ENCODE measurements around the gene DEFB110. TPM values are rescaled to one million over a fixed set of nuclear protein-coding genes. Genes with fewer than 3 reads are reported as not detected.

DEFB110 gene
- total RNA-seq (ENCODE audit: insufficient read depth, low replicate concordance) = not detected

GRCh38 chr6:50021894-50022293 is at the start of gene DEFB110:
Gene DEFB110, minus strand, starts transcription at chr6:50021994. Its CDS starts 59 bp downstream, at chr6:50021935.
- no peak for DNase-seq (ENCODE audit: low spot score)

DNA sequence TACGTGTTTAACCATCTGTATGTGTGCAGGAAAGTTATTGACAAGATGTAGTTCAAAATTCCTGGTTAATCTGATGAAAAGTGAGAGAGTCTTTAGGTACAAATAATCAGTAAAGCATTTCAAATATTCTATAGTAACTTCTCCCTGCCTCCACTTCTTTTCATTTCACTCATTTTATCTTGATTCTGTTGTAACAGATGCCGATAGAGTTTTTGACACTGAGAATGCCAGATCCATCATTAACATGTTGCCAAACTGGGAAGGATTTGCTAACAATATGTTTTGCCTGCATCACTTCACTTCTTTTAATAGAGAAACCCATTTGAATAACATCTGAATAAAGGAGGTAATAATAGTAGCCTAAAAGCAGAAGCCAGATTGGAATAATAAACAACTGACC is 48.3 kb upstream of the DEFB110 start:
- no peak for DNase-seq (ENCODE audit: low spot score)

- DNase-seq (ENCODE audit: low spot score) = no peak
Observed at GRCh38 chr6:50062051-50062450, 40.3 kb upstream of the DEFB110 start.

DNA sequence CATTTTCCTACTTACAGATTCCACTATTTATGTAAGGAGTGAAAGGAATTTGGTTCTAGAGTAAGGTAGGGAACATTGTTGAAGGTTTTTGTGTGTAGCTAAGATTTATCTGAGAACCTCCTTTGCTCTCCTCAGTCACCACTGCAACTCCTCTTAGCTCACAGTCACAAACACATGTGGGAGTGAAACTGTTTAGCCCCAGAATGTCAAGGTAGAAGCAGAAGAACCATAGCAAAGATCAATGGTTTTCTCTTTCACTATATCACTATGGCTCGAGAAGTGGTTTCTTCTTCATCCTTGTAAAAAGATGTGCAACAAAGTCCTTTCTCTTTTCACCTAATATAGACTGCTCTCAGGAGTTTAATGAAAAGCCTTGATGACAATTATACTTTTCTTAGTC is 34.4 kb upstream of the DEFB110 start:
- DNase-seq (ENCODE audit: low spot score) = no peak

DNA sequence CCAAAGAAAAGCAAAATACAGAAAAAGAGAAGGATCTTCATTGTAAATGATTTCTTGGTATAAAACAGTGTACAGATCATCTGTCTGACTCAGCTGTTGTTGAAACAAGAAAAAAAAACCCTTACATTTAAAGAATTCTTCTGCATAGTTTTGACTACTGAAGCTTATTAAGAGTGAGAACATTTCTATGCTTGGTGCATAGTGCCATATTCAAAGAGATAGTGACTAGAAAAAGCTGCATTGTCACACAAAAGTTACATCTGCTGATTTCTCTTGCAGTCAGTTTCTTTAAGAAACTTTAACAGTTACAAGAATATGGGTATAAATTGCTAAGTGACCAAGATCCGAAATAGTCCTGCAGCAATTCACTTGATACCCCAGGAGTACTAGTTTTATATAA is 28.0 kb upstream of the DEFB110 start, which contains the start of gene DEFB112:
Gene DEFB112 (minus strand): TSS at position 101 of the 400 bp plus-strand sequence. CDS start 60 bp downstream, at position 41.
- DNase-seq (ENCODE audit: low spot score) = no peak

DNA sequence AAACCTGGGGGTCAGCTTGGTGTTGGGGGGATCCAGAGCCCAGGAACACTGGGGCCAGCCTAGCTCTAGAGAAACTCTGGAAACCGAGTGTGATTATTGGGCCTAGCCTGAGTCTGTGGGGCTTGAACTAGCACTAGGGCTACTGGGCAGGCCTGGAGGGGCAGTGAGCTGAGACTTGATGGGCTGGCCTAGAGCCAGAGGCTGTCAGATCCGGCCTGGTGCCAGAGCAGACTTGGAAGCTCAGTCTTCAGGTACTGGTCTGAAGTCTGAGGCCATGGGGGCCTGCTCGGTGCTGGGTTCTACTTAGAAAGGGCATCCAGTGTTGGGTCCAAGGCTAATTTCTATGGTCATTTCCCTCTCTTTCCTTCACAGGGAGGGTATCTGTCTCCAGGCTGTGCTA is 25.2 kb upstream of the DEFB110 start:
- no peak for DNase-seq (ENCODE audit: low spot score)

DNA sequence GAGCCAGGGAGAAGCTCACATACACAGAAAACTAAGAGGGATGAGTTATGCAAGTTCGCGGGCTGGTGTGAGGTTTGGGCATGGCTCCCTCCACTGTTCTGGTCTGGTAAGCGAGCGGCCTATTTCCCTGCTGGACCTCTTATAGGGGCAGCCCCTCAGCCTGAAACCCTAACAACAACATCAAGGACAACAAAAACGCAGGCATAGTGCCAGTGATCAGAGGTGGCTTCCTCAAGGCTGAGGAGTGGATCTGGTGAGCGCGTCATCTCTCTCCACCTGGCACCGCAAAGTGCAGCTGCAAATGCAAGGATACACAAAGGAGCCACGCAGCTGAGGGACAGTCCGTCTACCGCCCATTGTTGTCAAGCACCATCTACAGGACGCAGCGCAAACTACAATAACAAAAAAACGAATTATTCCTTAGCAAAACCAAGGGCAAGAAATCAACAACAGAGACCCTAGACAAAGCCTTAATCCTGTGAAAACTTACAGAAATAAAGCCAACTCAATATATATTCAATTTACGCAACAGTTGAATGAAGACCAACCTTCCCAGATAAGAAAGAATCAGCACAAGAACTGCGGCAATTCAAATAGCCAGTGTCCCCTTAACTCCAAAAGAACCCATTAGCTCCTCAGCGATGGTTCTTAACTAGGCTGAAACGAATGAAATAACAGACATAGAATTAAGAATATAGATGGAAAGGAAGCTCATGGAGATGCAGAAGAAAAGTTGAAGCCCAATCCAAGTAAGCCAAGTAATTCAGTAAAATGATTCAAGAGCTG is 9.2 kb upstream of the DEFB110 start:
- DNase-seq (ENCODE audit: low spot score) = no peak

GRCh38 chr6:50030350-50030749 is 8.6 kb upstream of the DEFB110 start:
- DNase-seq (ENCODE audit: low spot score) = no peak

DNA sequence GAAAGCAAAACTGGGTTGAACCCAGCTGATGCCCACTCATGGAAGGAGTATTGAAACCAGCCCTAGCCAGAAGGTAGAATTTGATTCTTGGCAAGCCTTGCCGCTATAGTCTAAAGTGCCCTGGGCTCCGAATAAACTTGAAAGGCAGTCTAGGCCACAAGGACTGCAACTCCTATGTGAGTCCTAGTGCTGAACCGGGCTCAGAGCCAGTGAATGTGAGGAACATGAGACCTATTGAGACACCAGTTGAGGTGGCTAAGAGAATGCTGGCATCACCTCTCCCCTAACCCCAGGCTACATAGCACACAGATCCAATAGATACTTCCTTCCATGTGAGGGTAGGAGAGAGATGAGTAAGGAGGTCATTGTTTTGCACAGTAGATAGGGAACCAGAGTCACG is 3.5 kb upstream of the DEFB110 start:
- DNase-seq (ENCODE audit: low spot score) = no peak

DNA sequence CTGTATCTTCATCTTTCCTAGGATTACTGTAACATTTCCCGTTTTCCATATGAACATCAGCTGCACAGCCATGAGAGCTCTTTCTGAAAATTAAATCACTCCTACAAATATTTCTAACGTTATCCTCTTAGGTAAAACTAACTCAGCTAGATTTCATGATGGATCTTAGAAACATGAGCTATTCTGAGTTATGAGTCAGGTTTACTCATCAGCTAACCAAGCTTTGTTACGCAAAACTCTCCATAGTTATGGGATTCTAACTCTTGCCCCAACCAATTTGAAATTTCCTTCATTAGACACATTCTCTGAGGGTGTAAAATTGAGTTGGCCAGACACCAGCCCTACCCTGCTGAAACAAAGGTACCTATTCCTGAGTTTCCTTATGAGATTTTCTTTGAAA is 14.0 kb downstream of the DEFB110 start:
- no peak for DNase-seq (ENCODE audit: low spot score)

DNA sequence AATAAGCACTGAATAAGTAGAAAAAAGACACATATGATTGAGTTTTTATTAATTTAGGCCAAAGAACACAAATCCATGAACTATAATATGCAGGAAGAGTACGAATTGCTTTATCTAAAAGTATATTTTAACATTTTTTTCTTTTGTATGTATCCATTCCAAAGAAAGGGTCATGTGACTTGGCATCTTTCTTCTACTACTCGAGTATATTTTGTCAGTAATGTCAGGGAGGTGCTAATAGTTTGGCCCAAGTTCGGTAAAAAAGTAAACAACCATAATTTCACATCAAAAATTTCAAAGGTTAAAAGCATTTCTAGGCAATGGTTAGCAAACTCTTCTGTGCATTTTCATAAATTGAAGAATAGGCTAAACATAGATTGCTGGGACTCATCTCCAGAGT is 18.7 kb downstream of the DEFB110 start:
- no peak for DNase-seq (ENCODE audit: low spot score)

- DNase-seq (ENCODE audit: low spot score) = no peak
Observed at GRCh38 chr6:49995278-49995677, 26.5 kb downstream of the DEFB110 start.

DNA sequence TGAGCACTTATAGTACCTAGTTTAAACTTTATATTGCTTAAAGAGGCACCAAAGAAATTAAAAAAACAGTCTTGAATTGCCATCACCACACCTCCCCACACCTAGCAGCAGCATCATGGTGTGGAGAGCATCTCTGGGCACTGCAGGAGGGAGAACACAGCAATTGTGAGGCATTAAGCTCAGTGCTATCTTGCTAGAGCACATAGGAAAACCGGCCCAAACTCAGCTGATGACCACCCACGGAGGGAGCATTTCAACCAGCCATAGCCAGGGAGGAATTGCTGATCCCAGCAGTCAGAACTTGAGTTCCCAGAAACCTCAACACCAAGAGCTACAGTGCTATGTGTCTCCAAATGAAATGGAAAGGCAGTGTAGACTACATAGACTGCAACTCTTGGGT is 32.9 kb downstream of the DEFB110 start:
- no peak for DNase-seq (ENCODE audit: low spot score)

GRCh38 chr6:49987749-49988148 is 34.0 kb downstream of the DEFB110 start:
- DNase-seq (ENCODE audit: low spot score) = no peak

DNA sequence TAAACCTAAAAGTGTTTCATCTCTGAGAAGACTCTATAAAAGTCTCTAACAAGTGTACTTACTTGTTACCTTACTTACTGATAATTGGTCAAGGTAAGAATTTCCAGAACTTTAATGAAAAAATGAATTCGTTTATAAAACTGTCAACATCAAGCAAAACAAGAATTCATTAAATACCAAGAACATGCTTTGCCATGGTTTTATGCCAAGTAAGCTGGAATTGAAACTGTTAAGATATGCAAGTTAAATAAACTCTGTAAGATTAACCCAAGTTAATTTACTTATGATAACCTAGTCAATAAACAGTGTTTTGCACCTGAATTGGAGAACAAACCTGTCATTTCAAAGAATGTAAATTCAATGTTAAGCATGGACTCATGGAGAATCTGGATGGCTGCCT is 35.2 kb downstream of the DEFB110 start:
- no peak for DNase-seq (ENCODE audit: low spot score)

DNA sequence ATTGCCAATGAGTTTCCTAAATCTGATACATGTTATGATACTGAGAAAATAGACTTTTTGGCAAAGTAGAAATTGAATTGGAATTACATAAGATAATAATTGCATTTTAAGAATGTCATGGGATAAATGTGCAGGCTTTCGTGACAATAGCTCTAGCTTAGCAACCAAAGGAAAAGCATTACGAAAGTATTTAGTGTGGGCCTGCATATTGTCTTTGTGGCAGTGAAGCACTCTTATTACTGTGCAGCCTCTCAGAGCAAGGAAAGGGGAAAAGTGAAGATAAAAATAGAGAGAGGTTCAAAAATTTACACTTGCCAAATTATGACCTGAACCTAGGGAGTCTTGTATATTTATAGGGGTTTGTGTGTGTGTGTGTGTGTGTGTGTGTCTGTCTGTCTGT is 39.7 kb downstream of the DEFB110 start:
- DNase-seq (ENCODE audit: low spot score) = peak; percentile 7

DNA sequence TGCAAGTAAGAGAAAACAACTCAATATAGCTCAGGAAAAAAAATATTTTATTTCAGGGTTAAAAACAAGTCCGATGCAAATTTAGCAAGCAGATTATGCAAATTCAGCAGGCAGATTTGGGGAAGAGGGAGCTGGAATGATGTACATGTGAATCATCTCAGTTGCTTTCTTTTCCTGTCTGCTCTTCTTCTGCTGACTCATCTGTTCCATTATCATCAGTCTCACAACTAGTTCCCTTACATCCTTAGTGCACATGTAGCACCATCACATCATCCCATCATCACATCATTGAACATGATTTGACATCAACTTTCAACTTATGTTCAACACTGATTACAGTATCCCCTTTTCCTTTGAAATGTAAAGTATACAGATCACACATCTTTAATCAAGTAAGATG is 40.9 kb downstream of the DEFB110 start:
- DNase-seq (ENCODE audit: low spot score) = peak; percentile 31

- no peak for DNase-seq (ENCODE audit: low spot score)
Observed at GRCh38 chr6:49979584-49979983, 42.2 kb downstream of the DEFB110 start.

- DNase-seq (ENCODE audit: low spot score) = no peak
Observed at GRCh38 chr6:49978332-49979226, 43.2 kb downstream of the DEFB110 start.

DNA sequence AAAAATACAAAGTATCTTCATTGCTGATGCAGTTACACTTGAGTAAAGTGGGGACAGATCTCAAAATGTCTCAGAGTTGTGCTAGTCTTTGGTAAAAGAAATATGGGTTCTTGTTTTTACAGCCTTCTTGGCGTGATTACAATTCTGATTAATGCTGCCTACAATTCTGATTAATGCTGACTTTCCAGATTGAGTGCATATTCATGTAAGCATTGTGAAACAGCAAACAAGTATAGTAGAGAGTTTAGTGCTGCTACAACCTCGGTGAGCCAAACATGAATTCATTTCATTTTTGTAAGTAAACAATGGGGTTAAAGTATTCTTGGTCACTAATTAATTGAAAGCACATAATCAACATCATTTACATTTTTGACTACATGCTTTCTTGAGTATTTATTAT is 52.2 kb downstream of the DEFB110 start, which contains the start of gene DEFB113:
Gene DEFB113 (minus strand): TSS at position 21 of the 400 bp plus-strand sequence. CDS start 0 bp downstream, at position 21.
- DNase-seq (ENCODE audit: low spot score) = no peak

All from umbilical cord (tissue), 2 donors.